SK-N-SH (cell line): Measurements from ENCODE around the gene MRPL40. TPM values are rescaled to one million over a fixed set of nuclear protein-coding genes. Genes with fewer than 3 reads are reported as not detected.

ENCODE experiments used
- CTCF ChIA-PET: fragments of 300-600, 350-600 bp; formaldehyde crosslinking; extraction: SDS; loops from one replicate; lab custom pipeline; 2021; lab: Yijun Ruan, JAX
- POLR2A ChIA-PET: fragments of 350-600 bp; sonication (Branson Sonifier 250); formaldehyde crosslinking; extraction: SDS; loops from one replicate; lab custom pipeline; 2020; ENCODE audit warnings: antibody characterized with exemption, inconsistent platforms; lab: Yijun Ruan, JAX
- DNase-seq: peaks from one replicate; pipeline ENCODE4 v3.0.0; 2012
- H2AFZ ChIP-seq: fragments of 200-600 bp; sonication (generic); 2 replicates; pipeline ENCODE4 v1.8.1; 2016; ENCODE audit warnings: antibody characterized with exemption, mild to moderate bottlenecking, low read depth
- H3F3A ChIP-seq: fragments of 200-600 bp; sonication (generic); replicated peaks from 2 replicates; pipeline ENCODE3; 2016; ENCODE audit warnings: antibody characterized with exemption, mild to moderate bottlenecking; ENCODE audit not compliant: insufficient read depth
- H3K27ac ChIP-seq, 2 experiments: fragments of 200-500 bp in 1 of 2; fragments of 200-600 bp in 1 of 2; sonication (Bioruptor generic) in 1 of 2; sonication (generic), shearing (Covaris generic) in 1 of 2; 2 replicates each; pipeline versions ENCODE4 v1.5.1 to v1.6.1; 2014 to 2016; ENCODE audit warnings: low read depth in 2 of 2, inconsistent platforms in 1 of 2, low read length in 1 of 2, mild to moderate bottlenecking in 1 of 2, mixed read lengths in 1 of 2
- H3K27me3 ChIP-seq: fragments of 200-600 bp; sonication (generic), shearing (Covaris generic); 2 replicates; pipeline ENCODE4 v1.6.1; 2016; ENCODE audit warnings: mixed run types; ENCODE audit not compliant: insufficient read depth
- H3K36me3 ChIP-seq, 2 experiments: fragments of 200-500 bp in 1 of 2; fragments of 200-600 bp in 1 of 2; sonication (Bioruptor generic) in 1 of 2; sonication (generic) in 1 of 2; replicated peaks in 1 of 2; 2 replicates each; pipeline versions ENCODE3 to v1.5.1; 2014 to 2016; ENCODE audit warnings: low read length in 1 of 2, mild to moderate bottlenecking in 1 of 2; ENCODE audit not compliant: insufficient read depth in 2 of 2, control insufficient read depth in 1 of 2
- H3K4me1 ChIP-seq, 2 experiments: fragments of 200-500 bp in 1 of 2; fragments of 200-600 bp in 1 of 2; sonication (Bioruptor generic) in 1 of 2; sonication (generic), shearing (Covaris generic) in 1 of 2; 2 replicates each; pipeline versions ENCODE4 v1.5.1 to v1.6.1; 2014 to 2016; ENCODE audit warnings: low read depth in 1 of 2, low read length in 1 of 2, mixed run types in 1 of 2; ENCODE audit not compliant: insufficient read depth in 2 of 2, control insufficient read depth in 1 of 2
- H3K4me2 ChIP-seq: fragments of 200-600 bp; sonication (generic), shearing (Covaris generic); 2 replicates; pipeline ENCODE4 v1.6.1; 2017; ENCODE audit warnings: mixed run types
- H3K4me3 ChIP-seq, 2 experiments: fragments of 200-500 bp in 1 of 2; fragments of 200-600 bp in 1 of 2; sonication (Bioruptor generic) in 1 of 2; sonication (generic), shearing (Covaris generic) in 1 of 2; 2 replicates each; pipeline versions ENCODE4 v1.5.1 to v1.8.1; 2014 to 2016; ENCODE audit warnings: low read depth in 2 of 2, inconsistent platforms in 1 of 2, low read length in 1 of 2, mild to moderate bottlenecking in 1 of 2, mixed read lengths in 1 of 2, moderate library complexity in 1 of 2
- H3K79me2 ChIP-seq: fragments of 200-600 bp; sonication (generic); 2 replicates; pipeline ENCODE4 v1.8.1; 2017; ENCODE audit warnings: mild to moderate bottlenecking; ENCODE audit not compliant: insufficient read depth
- H3K9ac ChIP-seq: fragments of 200-600 bp; sonication (generic); 2 replicates; pipeline ENCODE4 v1.6.1; 2017; ENCODE audit warnings: mixed run types
- H3K9me2 ChIP-seq: fragments of 200-600 bp; sonication (generic); 2 replicates; pipeline ENCODE4 v1.6.1; 2017; ENCODE audit warnings: mixed run types
- H3K9me3 ChIP-seq: fragments of 200-600 bp; sonication (generic); 2 replicates; pipeline ENCODE4 v1.6.1; 2017; ENCODE audit warnings: mixed run types, mild to moderate bottlenecking, moderate library complexity
- H4K20me1 ChIP-seq: fragments of 200-600 bp; sonication (generic); 2 replicates; pipeline ENCODE4 v1.6.1; 2017; ENCODE audit warnings: mild to moderate bottlenecking, mixed run types; ENCODE audit not compliant: insufficient read depth
- CTCF ChIP-seq: fragments of 200-600 bp; sonication (generic); IDR thresholded peaks from 2 replicates; pipeline ENCODE4 v1.6.1; 2017; ENCODE audit warnings: antibody characterized with exemption, mild to moderate bottlenecking, moderate library complexity
- EZH2phosphoT487 ChIP-seq: fragments of 200-600 bp; sonication (generic); IDR thresholded peaks from 2 replicates; pipeline ENCODE4 v1.6.1; 2017; ENCODE audit warnings: low read depth, mixed run types, mild to moderate bottlenecking, antibody characterized with exemption, moderate library complexity, borderline replicate concordance
- FOSL2 ChIP-seq: IDR thresholded peaks from 2 replicates; pipeline ENCODE4 v1.4.0; 2012; ENCODE audit warnings: low read depth, mild to moderate bottlenecking, moderate library complexity, borderline replicate concordance
- FOXJ3 ChIP-seq: sonication (generic); formaldehyde crosslinking; IDR thresholded peaks from 2 replicates; pipeline ENCODE4 v1.5.1; 2020; ENCODE audit warnings: mild to moderate bottlenecking, missing genetic modification reagents
- GABPA ChIP-seq: IDR thresholded peaks from 2 replicates; pipeline ENCODE4 v1.4.0; 2012; ENCODE audit warnings: low read depth, mild to moderate bottlenecking
- GATA2 ChIP-seq: sonication (generic); formaldehyde crosslinking; IDR thresholded peaks from 2 replicates; pipeline ENCODE4 v1.5.0; 2020; ENCODE audit warnings: mild to moderate bottlenecking, missing genetic modification reagents
- IRF3 ChIP-seq: fragments of 150-350 bp; IDR thresholded peaks from 2 replicates; pipeline ENCODE4 v1.6.1; 2016; ENCODE audit warnings: mild to moderate bottlenecking, low read depth, low read length
- JUND ChIP-seq: IDR thresholded peaks from 2 replicates; pipeline ENCODE4 v1.4.0; 2012
- MEF2A ChIP-seq: IDR thresholded peaks from 2 replicates; pipeline ENCODE4 v1.4.0; 2012; ENCODE audit warnings: low read depth, borderline replicate concordance
- NFIC ChIP-seq: IDR thresholded peaks from 2 replicates; pipeline ENCODE4 v1.4.0; 2012; ENCODE audit warnings: borderline replicate concordance
- PBX3 ChIP-seq: IDR thresholded peaks from 2 replicates; pipeline ENCODE4; 2012
- POLR2AphosphoS5 ChIP-seq: IDR thresholded peaks from 2 replicates; pipeline ENCODE4 v1.6.1; 2012; ENCODE audit warnings: low read depth, low read length
- RAD21 ChIP-seq: IDR thresholded peaks from 2 replicates; pipeline ENCODE4 v1.6.1; 2012; ENCODE audit warnings: mild to moderate bottlenecking, low read length
- RFX5 ChIP-seq: IDR thresholded peaks from 2 replicates; pipeline ENCODE4 v1.6.1; 2012; ENCODE audit warnings: mild to moderate bottlenecking, improper control_type of control experiment, low read length
- RXRA ChIP-seq: IDR thresholded peaks from 2 replicates; pipeline ENCODE4 v1.4.0; 2012; ENCODE audit warnings: low read depth, mild to moderate bottlenecking, borderline replicate concordance
- SIN3A ChIP-seq: IDR thresholded peaks from 2 replicates; pipeline ENCODE4 v1.6.1; 2012; ENCODE audit warnings: low read depth, mild to moderate bottlenecking, low read length, moderate library complexity, borderline replicate concordance
- TAF1 ChIP-seq: IDR thresholded peaks from 2 replicates; pipeline ENCODE4 v1.6.1; 2012; ENCODE audit warnings: low read depth, mild to moderate bottlenecking, low read length, moderate library complexity, borderline replicate concordance
- YY1 ChIP-seq: IDR thresholded peaks from 2 replicates; pipeline ENCODE4 v1.4.0; 2012; ENCODE audit warnings: low read depth, mild to moderate bottlenecking
- WGBS: methylation state at CpG from one replicate; pipeline ENCODE4 v1.1.6; 2017; ENCODE audit warnings: low lambda C conversion rate; 5-methylcytosine and 5-hydroxymethylcytosine counted together
- polyA plus RNA-seq, 3 experiments: library from polyadenylated mRNA; depleted of rRNA; stranded (reverse); fragments of >200 nt; gene quantifications; 2 replicates each; pipeline ENCODE4 v1.2.3, GENCODE V29; 2012
- TF ChIP-seq, protein P1 (sequence below): IDR thresholded peaks from 2 replicates; pipeline ENCODE4 v1.4.0; 2012; ENCODE audit warnings: low read depth, borderline replicate concordance

Gene MRPL40
- polyA plus RNA-seq, 1 of the 3 experiments (the other 2 are of a cell fraction) = 34.9 TPM

DNA sequence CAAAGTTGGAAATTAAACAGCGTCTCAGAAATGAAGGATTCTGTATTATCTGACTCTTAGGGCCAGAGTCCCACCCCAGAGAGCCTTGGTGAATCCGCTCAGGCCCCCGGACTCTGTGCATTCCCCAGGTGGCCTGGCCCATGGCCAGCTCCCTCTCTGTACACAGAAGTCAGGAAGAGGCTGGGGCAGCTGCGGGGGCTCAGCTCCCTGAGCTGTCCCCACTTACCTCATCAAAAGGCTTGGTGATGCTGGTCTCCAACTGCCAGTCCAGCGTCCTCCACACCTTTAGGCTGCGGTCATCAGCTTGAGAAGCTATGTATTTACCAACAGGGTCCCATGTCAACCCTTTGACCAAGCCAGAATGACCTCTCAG, 35.8 kb upstream of the MRPL40 start:
- H3K9ac ChIP-seq = no peak overlapping the region
- TF ChIP-seq YY1 (no peak), GATA2 (no peak), RAD21 (no peak), FOXJ3 (CRISPR knock-in tag) (no peak), EZH2phosphoT487 (no peak), JUND (no peak), TAF1 (no peak), IRF3 (no peak), PBX3 (no peak), NFIC (no peak), MEF2A (no peak)
- TF ChIP-seq, protein P1, sequence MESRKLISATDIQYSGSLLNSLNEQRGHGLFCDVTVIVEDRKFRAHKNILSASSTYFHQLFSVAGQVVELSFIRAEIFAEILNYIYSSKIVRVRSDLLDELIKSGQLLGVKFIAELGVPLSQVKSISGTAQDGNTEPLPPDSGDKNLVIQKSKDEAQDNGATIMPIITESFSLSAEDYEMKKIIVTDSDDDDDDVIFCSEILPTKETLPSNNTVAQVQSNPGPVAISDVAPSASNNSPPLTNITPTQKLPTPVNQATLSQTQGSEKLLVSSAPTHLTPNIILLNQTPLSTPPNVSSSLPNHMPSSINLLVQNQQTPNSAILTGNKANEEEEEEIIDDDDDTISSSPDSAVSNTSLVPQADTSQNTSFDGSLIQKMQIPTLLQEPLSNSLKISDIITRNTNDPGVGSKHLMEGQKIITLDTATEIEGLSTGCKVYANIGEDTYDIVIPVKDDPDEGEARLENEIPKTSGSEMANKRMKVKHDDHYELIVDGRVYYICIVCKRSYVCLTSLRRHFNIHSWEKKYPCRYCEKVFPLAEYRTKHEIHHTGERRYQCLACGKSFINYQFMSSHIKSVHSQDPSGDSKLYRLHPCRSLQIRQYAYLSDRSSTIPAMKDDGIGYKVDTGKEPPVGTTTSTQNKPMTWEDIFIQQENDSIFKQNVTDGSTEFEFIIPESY = no peak
- peaks cover 36 to 64% of the 10 kb centered on the region in 2 experiments for H3K36me3 ChIP-seq
- ChIA-PET CTCF (interaction anchor here (1.0 to 1.4 kb wide), 2 partner anchors 81 to 233 kb away, joined by 3 to 4 read pairs; no protein-coding TSS in a partner anchor), POLR2A (no interaction called here)
- no peak overlapping the region for H3K27ac ChIP-seq
- no peak for DNase-seq
- H3K4me1 ChIP-seq = no peaks in the 10 kb centered on the region
- no peaks in the 10 kb centered on the region for H3K27me3 ChIP-seq
- no peak overlapping the region for H2AFZ ChIP-seq
- no peaks in the 10 kb centered on the region for H3F3A ChIP-seq
- no peak overlapping the region for H3K4me3 ChIP-seq
- WGBS = 96% methylated on average over 3 of the region's 6 CpGs
- no peaks in the 10 kb centered on the region for H3K9me2 ChIP-seq
- H3K9me3 ChIP-seq = no peaks in the 10 kb centered on the region
- H3K79me2 ChIP-seq = no peaks in the 10 kb centered on the region
- H3K4me2 ChIP-seq = no peak overlapping the region
- H4K20me1 ChIP-seq = no peaks in the 10 kb centered on the region

DNA sequence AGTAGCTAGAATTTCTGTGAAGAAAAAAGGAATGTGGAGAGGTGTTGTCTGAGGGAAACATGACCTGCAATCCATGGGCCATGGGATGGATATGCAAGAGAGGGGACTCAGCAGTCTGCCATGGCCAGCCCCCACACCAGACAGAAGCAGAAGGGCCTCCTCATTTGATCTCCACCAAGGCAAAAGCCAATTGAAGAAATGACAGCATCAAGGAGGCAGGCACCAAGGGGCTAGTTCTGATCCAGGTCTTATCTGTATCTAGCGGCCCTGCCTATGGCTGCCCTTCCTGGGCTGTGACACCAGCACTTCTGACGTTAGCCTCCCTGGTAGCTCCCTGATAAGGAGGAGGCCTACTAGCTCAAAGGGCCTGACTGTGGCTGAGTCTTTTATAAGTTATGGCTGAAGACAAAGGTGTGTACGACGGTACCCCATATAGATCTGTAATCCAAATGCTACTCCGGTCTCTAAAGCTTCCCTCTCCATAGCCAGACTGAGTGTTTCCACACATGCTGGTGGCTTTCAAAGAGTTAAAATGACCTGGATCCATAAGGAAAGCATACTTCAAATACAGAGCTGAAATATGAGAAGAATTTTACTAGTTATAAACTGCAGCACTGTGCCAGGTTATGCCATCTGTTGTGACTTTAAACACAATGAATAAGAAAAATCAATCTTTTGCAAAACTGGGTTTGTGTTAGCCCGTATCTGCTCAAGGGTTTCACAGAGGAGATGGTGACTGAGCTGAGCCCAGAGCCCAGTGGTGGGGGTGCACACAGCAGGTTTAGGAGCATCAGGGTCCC, 35.2 kb upstream of the MRPL40 start:
- no peaks in the 10 kb centered on the region for H3F3A ChIP-seq
- no peaks in the 10 kb centered on the region for H4K20me1 ChIP-seq
- H3K9ac ChIP-seq = no peak overlapping the region
- H3K4me1 ChIP-seq = no peaks in the 10 kb centered on the region
- H3K36me3 ChIP-seq = peaks cover 32 to 60% of the 10 kb centered on the region in 2 experiments
- no peak overlapping the region for H3K4me2 ChIP-seq
- DNase-seq = no peak
- H3K27me3 ChIP-seq = no peaks in the 10 kb centered on the region
- no peaks in the 10 kb centered on the region for H3K9me3 ChIP-seq
- H3K79me2 ChIP-seq = no peaks in the 10 kb centered on the region
- TF ChIP-seq RFX5 (no peak), YY1 (no peak), CTCF (no peak), PBX3 (no peak), POLR2AphosphoS5 (no peak), FOSL2 (no peak), RAD21 (no peak), SIN3A (no peak), EZH2phosphoT487 (no peak), GABPA (no peak), FOXJ3 (CRISPR knock-in tag) (no peak), NFIC (no peak), RXRA (no peak)
- TF ChIP-seq, all 33 proteins: peak for 0
- CTCF ChIA-PET = interaction anchor here (1.0 kb wide), 1 partner anchor 233 kb away, joined by 4 read pairs; no protein-coding TSS in a partner anchor
- Histone ChIP-seq H3K9me2 (no peaks in the 10 kb centered on the region), H3K4me3 (no peak overlapping the region), H2AFZ (no peak overlapping the region), H3K27ac (no peak overlapping the region)
- 98% methylated on average over 6 of the region's 6 CpGs for WGBS
- POLR2A ChIA-PET = no interaction called here
